RWPE1 (cell line): ENCODE data around the gene ADAMTS16.

Experiments
- CTCF ChIA-PET: fragments of 350-600 bp; sonication (Branson Sonifier 250); formaldehyde crosslinking; extraction: SDS; loops from one replicate; lab custom pipeline; 2021; lab: Yijun Ruan, JAX
- POLR2A ChIA-PET: fragments of 400-600 bp; formaldehyde crosslinking; extraction: SDS; loops from one replicate; lab custom pipeline; 2020; ENCODE audit warnings: antibody characterized with exemption; ENCODE audit not compliant: low non-redundant PET; lab: Yijun Ruan, JAX
- DNase-seq: peaks from one replicate; pipeline ENCODE4 v3.0.0; 2012; ENCODE audit warnings: low spot score
- H3K27ac ChIP-seq: fragments of 450-650 bp; 2 replicates; pipeline ENCODE4 v1.5.1; 2017
- CTCF ChIP-seq: fragments of 450-650 bp; conservative IDR thresholded peaks from 2 replicates; pipeline ENCODE4 v1.5.1; 2017; ENCODE audit warnings: low read depth, mild to moderate bottlenecking

ADAMTS16 gene

GRCh38 chr5:5317976-5318375 is 177.8 kb downstream of the ADAMTS16 start:
- no peak overlapping the region for H3K27ac ChIP-seq
- TF ChIP-seq CTCF, result no peak
- ChIA-PET CTCF (no interaction called here), POLR2A (no interaction called here)
- DNase-seq, result no peak

GRCh38 chr5:5318426-5319190 is 178.5 kb downstream of the ADAMTS16 start:
- H3K27ac ChIP-seq, result no peak overlapping the region
- no peak for DNase-seq
- CTCF ChIA-PET, result interaction anchor here (0.6 kb wide), 1 partner anchor 508 kb away, joined by 3 read pairs; no protein-coding TSS in a partner anchor
- no peak for TF ChIP-seq CTCF
- POLR2A ChIA-PET, result no interaction called here

- no peak overlapping the region for H3K27ac ChIP-seq
- ChIA-PET CTCF (no interaction called here), POLR2A (no interaction called here)
- DNase-seq, result no peak
- no peak for TF ChIP-seq CTCF
Observed at GRCh38 chr5:5320062-5320805, 180.1 kb downstream of the ADAMTS16 start.

GRCh38 chr5:5321137-5321536 is 181.0 kb downstream of the ADAMTS16 start:
- POLR2A ChIA-PET, result no interaction called here
- TF ChIP-seq CTCF, result no peak
- H3K27ac ChIP-seq, result no peak overlapping the region
- no peak for DNase-seq
- CTCF ChIA-PET, result interaction anchor here (0.7 kb wide), 1 partner anchor 50 kb away, joined by 4 read pairs; no protein-coding TSS in a partner anchor

- TF ChIP-seq CTCF, result no peak
- CTCF ChIA-PET, result no interaction called here
- POLR2A ChIA-PET, result no interaction called here
- DNase-seq, result no peak
- H3K27ac ChIP-seq, result no peak overlapping the region
Observed at GRCh38 chr5:5323551-5323950, 183.4 kb downstream of the ADAMTS16 start.

GRCh38 chr5:5326115-5326758 is 186.1 kb downstream of the ADAMTS16 start:
- ChIA-PET POLR2A (interaction anchor here (0.6 kb wide), 1 partner anchor 22 kb away, joined by 3 read pairs; no protein-coding TSS in a partner anchor), CTCF (no interaction called here)
- TF ChIP-seq CTCF, result no peak
- no peak for DNase-seq
- H3K27ac ChIP-seq, result no peak overlapping the region
